GM12865 (cell line): Measurements from ENCODE around the gene MRPL12.
A peak's percentile ranks its signal among the peaks of the same experiment; 100 is the strongest.

Experiments used
- DNase-seq: peaks from one replicate; pipeline ENCODE4 v3.0.0; 2010; ENCODE audit warnings: low read depth
- H3K4me3 ChIP-seq: 2 replicates; pipeline ENCODE4 v1.5.1; 2011; ENCODE audit warnings: mild to moderate bottlenecking, low read depth, low read length, control low read depth
- TF ChIP-seq, protein P1 (sequence below): IDR thresholded peaks from 2 replicates; pipeline ENCODE4 v1.5.1; 2011; ENCODE audit warnings: low read length, control low read depth, low read depth, inconsistent platforms; ENCODE audit not compliant: insufficient read depth; ENCODE audit errors: missing control alignments

The MRPL12 gene

DNA sequence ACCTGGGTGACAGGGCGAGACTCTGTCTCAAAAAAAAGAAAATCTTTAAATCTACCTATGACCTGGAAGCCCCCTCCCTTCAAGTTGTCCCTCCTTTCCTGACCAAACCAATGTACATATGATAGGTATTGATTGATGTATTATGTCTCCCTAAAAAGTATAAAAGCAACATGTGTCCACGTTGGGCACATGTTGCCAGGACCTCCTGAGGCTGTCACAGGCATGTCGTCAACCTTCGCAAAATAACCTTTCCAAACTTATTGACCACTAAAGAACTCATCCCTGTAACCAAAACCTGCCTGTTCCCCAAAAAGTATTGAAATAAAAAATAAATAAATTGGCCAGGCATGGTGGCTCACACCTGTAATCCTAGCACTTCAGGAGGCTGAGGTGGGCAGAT is 41.2 kb upstream of the MRPL12 start:
- H3K4me3 ChIP-seq, result no peak overlapping the region
- TF ChIP-seq, protein P1, sequence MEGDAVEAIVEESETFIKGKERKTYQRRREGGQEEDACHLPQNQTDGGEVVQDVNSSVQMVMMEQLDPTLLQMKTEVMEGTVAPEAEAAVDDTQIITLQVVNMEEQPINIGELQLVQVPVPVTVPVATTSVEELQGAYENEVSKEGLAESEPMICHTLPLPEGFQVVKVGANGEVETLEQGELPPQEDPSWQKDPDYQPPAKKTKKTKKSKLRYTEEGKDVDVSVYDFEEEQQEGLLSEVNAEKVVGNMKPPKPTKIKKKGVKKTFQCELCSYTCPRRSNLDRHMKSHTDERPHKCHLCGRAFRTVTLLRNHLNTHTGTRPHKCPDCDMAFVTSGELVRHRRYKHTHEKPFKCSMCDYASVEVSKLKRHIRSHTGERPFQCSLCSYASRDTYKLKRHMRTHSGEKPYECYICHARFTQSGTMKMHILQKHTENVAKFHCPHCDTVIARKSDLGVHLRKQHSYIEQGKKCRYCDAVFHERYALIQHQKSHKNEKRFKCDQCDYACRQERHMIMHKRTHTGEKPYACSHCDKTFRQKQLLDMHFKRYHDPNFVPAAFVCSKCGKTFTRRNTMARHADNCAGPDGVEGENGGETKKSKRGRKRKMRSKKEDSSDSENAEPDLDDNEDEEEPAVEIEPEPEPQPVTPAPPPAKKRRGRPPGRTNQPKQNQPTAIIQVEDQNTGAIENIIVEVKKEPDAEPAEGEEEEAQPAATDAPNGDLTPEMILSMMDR, result no peak

DNA sequence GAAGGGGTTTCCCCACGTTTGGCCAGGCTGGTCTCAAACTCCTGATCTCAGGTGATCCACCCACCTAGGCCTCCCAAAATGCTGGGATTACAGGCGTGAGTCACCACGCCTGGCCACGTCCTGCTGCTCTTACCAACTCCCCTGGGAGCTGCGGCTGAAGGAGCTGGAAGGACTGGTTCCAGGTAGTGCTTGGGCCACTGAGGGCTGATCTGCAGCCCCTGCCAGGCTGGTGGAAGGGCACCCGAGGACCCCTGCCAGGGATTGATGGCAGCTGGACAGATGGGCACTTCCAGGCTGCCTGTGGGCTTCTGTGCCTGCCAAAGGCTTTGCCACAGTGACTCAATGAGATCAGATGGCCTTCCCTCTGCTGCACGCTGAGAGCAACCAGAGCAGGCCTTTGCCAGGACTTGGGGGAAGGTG is 39.1 kb upstream of the MRPL12 start:
- no peak for DNase-seq

More for the DNA sequence above, 41.2 kb upstream of the MRPL12 start:
- no peak for DNase-seq

DNA sequence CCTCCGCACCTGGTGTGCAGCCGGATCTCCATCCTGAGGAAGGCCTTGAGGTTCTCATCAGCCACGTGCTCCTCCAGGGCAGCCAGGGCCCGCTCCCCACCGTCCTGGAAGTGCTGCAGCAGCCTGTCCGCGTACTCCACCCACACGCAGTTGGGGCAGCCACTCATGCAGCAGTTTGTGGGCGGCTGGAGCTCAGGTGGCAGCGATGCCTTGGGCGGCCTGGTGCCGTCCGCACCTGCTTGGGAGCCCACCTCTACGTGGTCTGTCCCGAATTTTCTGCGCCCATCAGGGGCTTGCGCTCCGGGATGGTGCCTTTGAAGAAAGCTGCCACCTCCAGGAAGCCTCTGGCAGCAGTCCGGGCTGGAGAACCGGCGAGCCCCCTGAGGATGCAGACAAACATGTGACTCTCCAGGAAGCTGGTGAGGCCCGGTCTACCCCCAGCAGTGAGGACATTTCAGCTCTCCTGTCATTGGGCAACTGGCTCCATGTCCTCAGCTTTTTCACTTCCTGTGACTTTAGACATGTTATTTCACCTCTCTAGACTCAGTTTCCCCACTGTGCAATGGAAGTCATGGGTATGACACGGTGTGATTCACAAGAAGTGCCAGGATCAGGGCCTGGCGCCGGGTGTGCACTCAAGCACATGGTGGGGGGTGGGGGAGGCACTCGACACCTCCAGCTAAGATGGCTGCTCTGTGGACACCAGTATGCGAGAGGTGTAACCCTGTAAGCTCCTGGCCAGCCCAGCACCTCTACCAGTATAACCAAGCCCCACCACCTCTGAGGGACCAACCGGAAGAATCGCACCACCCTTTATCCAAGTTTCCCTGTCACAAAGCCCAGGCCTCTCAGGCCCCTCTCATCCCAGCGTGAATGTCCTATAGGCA is 37.7 kb upstream of the MRPL12 start:
- TF ChIP-seq, protein P1, result no peak
- peak; percentile 82 for DNase-seq
- peak overlapping the region; percentile 99 for H3K4me3 ChIP-seq

More for the DNA sequence above, 39.1 kb upstream of the MRPL12 start:
- TF ChIP-seq, protein P1, result no peak
- H3K4me3 ChIP-seq, result no peak overlapping the region

DNA sequence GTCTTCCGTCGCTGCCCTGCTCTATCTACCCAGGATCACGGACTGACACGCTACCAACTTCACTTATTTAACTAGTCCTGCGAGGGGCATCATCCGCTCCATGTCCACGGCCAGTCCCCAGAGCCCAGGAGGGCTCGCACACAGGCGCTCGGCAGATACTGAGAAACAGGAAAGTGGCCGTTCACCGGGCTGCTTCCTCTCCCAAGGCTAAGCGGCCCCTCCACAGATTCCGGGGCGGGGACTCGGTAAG is 37.1 kb upstream of the MRPL12 start:
- TF ChIP-seq, protein P1, result no peak
- H3K4me3 ChIP-seq, result peak overlapping the region; percentile 99
- no peak for DNase-seq

DNA sequence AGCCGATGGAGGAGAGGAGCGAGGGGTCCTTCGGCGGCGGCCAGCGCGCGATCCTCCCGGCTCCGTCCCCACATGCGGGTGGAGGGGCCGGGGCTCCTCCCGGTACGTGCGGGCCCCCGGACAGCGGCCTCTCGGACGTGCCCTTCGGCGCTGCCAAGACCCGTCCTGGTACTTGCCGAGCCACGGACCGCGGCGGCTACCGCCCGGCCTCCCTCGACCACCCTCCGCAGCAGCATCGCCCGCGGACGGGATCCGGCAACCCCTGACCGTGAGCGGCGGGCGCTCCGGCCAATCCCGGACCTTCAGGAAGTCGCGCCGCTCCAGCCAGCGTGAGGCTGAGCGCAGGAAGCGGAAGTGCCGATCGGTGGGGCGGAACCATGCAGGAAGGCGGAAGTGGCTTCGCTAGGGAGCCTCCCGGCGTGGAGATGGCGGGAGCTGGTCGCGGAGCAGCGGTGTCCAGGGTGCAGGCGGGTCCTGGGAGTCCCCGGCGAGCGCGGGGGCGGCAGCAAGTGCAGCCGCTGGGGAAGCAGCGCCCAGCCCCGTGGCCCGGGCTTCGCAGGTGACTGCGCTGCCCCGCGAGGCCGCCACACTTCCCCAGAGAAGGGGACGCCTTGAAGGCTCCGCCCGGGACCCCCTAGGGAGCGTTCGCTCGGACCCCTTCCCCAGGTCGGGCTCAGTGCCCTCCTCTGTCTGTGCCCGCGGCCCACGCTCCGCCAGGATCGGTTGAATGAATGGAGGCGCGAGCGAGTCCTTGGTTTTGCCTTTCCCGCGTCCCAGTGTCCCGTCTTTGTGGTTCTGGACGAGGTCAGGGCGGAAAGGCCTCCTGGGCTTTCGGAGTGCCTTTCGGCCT is 36.6 kb upstream of the MRPL12 start, which contains the start of the genes CCDC137 and OXLD1:
Gene CCDC137, plus strand, starts transcription at position 396 of the 850 bp plus-strand sequence. Its CDS starts 30 bp downstream, at position 426.
Gene OXLD1, minus strand, starts transcription at position 264 of the 850 bp plus-strand sequence. Its CDS starts 28 bp downstream, at position 236.
- TF ChIP-seq, protein P1, result no peak
- peak within 1 kb of the TSS; percentile 99 for H3K4me3 ChIP-seq
- DNase-seq, result peak; percentile 98

DNA sequence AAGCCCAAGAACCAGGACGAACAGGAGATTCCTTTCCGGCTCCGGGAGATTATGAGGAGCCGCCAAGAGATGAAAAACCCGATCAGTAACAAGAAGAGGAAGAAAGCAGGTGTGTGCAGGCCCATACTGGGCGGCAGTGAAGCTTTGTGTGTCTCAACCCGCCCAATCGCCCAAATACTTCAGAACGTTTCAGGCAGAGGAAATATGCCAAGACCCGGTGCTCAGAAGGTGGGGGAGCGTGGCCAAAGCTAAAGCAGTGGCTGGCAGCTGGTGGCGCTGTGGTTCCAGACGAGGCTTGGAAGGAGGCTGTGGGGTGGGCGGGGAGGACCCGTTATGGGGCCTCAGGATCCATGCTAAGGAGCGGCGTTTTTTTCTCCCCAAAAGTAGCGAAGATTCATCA is 35.4 kb upstream of the MRPL12 start:
- DNase-seq, result no peak
- TF ChIP-seq, protein P1, result no peak
- peak overlapping the region; percentile 43 for H3K4me3 ChIP-seq
